ENCODE data around the gene TTC13.

DNA sequence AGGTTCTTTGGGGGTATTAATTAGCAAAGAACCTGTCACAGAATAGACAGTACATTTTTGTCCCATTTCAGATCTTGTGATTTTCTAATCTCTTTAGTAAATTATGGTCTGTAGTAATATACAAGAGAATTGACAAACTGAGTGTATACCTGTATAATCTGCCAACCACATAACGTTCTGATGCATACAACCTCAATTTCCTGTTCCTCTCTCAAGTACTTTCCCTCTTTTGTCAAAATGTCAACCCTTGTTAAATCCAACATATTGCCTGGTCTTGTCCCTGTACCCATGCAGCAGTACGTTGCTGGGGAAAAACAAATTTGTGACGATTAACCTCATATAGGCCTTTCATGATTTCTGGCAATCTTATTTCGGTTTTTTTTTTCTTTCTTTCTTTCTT lies 1.3 kb upstream of the TTC13 start:
- TF ChIP-seq CEBPB (IDR thresholded peaks at IDR 0.05; ENCODE audit: low read depth, low read length) (no peak), POLR2A (IDR thresholded peaks at IDR 0.05; ENCODE audit: low read depth, low read length) (no peak)
